IPS DF 4.7 (cell line): Measurements from ENCODE around the gene MAN2B2.

Experiments
- DNase-seq: peaks from one replicate; pipeline ENCODE4 v3.0.0-alpha.2; 2013; ENCODE audit warnings: low spot score; ENCODE audit errors: extremely low read depth

MAN2B2 gene

DNA sequence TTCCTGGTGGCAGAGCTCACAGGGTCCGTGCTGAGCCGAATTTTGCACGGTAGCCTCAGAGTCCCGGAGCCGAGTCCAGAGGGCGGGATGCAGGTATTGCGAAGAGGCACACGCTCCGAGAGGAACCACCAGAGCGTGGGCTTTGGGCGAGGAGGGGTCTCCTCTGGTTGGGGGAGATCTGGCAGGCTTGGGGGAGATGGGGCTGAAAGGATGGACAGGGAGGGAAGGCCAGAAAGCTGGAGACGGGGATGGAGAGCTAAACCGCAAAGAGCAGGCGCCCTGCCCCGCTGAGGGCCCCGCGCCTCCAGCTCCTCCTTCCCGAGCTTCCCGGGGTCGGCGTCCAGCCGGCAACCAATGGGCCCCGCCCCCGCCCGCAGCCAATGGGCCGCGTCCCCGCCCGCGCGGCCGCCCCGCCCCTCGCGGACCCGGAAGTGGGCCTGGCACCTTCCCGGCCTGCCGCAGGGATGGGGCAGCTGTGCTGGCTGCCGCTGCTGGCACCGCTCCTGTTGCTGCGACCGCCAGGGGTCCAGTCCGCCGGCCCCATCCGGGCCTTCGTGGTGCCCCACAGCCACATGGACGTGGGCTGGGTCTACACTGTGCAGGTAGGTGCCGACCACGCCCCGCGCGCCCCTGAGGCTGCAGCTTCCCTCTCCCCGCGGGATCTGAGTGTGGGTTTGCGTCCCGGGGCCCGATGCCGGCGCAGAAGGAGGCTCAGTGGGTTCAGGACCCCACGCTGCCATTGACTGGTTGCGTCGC, at the start of gene MAN2B2:
MAN2B2 (plus strand) TSS at position 443 of the 756 bp plus-strand sequence; CDS start at position 465, 22 bp downstream.
- no peak for DNase-seq

DNA sequence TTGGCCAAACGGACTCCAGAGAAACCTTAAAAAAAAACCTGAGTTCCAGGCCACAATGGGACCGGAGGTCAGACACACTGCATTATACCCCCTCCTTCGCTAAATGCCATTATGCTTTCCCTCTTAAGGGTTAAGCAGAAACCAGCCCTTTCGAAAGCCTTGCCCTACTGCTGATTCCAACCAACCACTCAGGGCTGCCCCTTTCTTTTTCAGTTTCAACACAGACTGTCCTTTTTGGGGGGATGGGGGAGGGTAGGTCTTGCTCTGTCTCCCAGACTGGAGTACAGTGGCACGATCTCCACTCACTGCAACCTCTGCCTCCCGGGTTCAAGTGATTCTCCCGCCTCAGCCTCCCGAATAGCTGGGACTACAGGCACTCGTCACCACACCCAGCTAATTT, 49.5 kb upstream of the MAN2B2 start:
- no peak for DNase-seq

DNA sequence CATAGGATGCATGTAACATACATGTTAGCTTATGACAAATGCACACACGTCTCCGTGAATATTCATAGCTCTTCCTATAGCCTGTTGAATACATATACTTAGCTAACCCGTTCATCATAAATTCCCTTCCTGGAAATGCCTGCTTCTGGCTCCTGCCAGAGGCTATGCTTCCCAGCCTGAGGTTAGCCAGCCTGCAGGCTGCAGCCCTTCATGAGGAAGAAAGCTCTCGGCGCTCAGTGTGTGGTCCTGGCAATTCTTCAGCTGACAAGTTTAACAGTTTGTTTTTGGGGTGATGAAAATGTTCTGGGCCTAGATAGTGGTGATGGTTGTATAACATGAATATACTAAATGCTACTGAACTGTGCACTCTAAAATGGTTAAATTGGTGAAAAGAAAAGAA, 48.8 kb upstream of the MAN2B2 start:
- DNase-seq, result no peak

GRCh38 chr4:6526671-6527091, 48.3 kb upstream of the MAN2B2 start:
- peak; percentile 33 for DNase-seq

DNA sequence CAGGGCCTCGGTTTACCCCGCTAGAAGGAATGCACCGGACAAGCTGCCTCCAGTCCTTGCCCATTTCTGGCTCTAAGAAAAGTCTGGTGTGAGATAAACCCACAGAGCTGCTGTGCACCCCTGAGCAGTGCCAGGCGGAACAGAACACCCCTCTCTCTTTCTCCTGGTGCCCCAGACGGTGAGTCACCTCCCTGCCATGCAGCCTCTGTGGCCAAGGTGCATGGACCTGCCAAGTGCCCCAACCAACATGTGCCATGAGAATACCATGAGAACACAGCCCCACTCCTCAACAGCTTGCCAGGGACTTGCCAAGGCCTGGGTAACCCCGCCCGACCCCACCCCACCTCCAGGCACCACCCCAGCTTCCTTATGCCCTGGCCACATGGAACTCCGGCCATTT, 47.7 kb upstream of the MAN2B2 start:
- no peak for DNase-seq

DNA sequence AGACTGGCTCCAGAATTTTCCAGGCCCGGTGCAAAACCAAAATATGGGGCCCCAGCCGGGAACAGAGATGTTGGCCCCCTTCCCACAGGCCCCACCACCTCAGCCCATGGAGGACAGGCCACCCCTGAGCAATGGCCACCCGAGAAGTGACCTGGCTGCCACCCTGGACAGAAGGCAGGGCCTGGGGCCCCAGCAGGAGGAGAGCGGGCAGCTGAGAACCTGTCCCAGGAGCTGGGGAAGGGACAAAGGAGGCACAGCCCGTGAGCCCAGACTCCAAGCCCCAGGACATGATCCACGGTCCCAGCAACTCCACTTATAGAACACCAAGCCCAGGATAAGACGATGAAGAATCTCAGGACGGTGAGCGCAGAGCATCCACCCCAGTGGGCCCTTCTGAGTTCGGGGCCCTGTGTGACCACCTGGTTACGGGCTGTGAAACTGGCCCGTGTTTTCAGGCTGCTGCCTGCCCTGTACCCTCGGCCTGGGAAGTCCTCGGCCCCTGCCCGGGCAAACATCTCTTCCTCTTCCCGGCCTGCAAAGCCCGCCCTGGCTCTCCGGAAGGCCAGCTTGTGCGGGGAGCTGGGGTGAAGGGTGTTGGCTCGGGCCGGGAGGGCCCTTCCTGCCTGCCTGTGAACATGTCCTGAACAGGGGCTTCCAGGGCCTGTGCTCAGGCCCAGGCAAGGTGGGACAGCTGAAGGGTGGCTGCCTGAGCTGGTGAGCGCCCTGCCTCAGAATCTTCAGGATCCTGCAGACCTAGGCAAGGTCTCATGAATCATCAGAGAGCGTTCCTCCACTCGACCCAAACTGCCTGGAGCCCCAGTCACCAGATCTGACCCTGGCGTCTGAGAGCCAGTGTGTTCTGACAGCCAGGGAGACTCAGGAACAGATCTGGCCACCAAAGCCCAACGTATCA, 47.0 kb upstream of the MAN2B2 start:
- no peak for DNase-seq

DNA sequence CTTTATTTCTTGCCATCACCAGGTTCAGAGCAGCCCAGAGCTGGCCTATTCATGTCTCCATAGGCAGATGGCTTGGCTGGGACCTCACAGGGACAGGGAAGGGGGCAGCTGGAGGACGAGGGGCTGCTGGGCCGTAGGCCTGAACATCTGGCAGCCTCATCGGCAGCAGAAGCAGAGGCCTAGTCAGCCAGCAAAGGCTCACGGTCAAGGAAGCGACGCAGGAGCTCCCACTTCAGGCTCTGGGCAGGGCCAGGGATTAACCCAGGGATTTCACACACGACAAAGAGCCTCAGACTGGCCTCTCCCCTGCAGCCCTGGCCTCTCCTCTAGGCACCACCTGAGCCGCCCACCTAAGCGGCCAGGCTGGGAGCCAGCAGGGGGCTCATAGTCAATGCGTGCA, 46.0 kb upstream of the MAN2B2 start:
- DNase-seq, result no peak

DNA sequence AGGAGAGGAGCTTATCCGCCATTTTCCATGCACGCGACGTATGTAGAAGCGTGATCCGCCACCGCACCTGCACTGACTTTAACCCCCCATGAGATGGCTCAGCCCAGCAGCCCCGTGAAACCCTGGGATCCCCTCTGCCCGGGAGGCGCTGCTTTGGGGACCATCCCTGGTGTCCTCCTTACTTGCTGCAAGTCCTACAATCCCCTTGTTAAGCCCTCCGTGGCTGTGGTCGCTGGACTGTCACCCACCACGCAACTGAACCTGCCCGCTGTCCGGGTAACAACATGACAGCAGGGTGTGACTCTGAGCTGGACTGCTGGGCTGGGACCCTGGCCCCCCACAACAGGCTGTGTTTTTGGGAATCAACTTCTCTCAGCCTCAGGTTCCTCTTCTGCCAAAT, 44.7 kb upstream of the MAN2B2 start:
- DNase-seq, result no peak

DNA sequence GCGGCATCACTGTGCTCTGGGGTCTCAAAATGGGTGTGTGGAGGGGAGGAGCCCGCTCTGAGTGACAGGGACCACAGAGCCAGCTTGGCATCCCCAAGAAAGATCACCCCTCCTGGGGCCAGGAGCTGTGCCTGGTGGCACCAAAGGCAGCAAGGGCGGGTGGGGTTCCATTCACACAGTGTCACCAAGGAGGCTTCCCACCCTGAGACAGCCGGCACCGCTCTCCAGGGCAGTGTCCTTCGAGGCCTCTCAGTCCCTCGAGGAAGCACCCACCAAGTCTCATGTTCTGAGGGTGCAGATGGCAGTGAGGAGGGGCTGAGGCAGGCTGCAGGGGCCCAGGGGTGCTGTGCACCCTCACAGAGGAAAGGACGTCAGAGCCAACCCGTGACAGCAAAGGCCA, 44.0 kb upstream of the MAN2B2 start:
- DNase-seq, result no peak

GRCh38 chr4:6532102-6532501, 42.9 kb upstream of the MAN2B2 start:
- DNase-seq, result no peak

DNA sequence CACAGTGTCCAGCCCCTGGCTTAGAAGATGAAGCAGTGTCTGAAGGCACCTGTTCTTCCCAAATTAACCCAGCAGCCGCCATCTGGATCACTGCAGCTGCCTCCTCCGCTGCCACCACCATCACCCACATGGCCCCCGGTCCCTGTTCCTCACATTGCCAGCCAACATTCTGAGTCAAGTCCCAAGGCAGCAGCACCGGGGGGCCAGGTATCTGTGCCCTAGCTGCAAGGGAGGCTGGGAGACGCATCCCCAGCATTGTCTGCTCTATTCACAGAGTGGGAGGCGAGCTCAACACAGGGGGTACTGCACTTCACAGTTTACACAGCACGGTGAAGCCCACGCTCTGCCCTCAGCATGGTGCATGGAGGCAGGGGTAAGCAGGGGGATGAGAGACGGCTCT, 42.3 kb upstream of the MAN2B2 start:
- DNase-seq, result no peak

GRCh38 chr4:6534050-6534449, 40.9 kb upstream of the MAN2B2 start:
- no peak for DNase-seq

DNA sequence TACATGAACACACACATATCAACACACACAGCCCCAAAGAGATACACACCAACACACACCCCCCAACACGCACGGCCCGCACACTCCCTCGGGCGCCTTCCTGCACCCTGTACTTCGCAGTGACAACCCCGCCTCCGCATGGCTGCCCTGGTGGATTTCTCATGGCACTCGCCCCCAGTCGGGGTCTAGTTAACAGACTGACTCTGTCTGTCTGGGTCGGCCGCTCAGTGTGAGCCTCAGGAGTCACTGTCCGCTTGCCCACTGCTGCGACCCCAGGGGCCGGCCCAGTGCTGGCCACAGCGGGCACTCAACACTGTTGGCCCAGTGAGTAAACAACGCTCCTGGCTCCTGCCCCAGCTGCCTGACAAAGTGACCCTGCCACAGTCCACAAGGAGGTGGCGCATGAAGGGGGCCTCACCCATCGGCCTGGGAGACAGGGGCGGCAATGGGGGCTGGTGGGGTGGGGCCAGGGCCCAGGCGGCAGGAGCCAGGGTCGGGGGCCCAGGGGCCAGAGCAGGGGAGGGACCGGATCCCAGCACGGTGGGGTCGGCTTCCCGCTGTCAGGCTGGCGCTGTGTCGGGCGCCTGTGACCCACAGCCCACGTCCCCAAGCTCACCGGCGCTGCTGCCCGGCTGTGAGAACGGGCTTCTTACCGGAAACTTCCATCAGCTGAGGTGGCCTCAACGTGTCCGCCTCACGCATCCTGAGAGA, 40.2 kb upstream of the MAN2B2 start:
- no peak for DNase-seq

DNA sequence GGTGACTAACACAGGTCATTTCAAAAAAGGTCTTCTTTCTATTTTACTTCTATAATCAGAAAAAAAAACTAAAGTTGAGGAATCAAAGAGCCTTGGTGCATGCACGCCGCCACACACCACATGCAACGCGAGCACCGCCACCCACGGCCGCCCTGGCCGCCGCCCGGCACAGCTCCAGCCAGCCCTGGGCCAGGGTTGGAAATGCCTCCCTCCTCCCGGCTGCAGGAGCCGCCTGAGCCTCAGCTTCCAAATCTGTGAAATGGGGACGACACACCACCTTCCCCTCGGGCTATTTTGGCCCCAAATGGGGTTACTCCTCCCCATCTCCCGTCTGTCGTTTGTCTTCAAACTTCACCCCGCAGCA, 39.7 kb upstream of the MAN2B2 start:
- no peak for DNase-seq

- DNase-seq, result no peak
Observed at GRCh38 chr4:6535706-6536105, 39.3 kb upstream of the MAN2B2 start.

DNA sequence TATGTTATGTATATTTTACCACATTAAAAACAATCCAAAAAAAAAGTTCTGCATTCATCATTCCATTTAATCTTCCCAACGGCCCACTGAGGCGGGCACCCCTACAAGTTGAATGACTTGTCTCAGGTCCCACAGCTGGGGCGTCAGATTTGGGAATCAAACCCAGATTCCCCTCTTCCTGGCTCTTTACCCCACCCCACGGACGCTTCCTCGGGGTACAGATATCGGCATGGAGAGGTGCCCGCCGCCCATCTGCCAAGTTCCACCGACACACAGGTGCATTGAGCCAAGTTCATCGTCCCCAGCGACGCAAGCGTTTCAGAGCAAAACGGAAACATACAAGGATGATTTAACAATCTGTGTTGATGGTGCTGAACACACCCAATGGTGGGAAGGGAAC, 36.9 kb upstream of the MAN2B2 start:
- DNase-seq, result no peak

- no peak for DNase-seq
Observed at GRCh38 chr4:6538575-6538974, 36.4 kb upstream of the MAN2B2 start.

GRCh38 chr4:6539009-6539764, 35.8 kb upstream of the MAN2B2 start:
- no peak for DNase-seq

DNA sequence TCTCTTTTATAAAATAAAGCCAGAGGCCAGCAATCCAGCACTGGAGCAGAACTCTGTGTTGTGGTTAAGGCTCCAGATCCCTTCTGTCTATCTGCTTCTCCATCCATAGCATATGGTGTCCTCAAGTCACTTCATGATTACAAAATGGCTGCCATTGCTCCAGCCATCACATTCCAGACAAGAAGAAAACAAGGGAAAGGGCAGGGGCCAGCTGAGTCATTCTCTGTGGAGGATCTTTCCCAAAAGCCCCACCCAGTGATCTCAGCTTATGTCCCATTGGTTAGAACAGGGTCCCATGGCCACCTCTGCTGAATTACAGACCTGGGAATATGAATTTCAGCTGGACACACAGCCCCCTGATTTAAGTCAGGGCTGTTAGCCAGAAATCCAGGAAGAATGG, 34.1 kb upstream of the MAN2B2 start:
- DNase-seq, result no peak

GRCh38 chr4:6541789-6542188, 33.2 kb upstream of the MAN2B2 start:
- no peak for DNase-seq

- no peak for DNase-seq
Observed at GRCh38 chr4:6542951-6543350, 32.0 kb upstream of the MAN2B2 start.
